Skeletal muscle satellite cell (primary cell): ENCODE measurements around the gene FHOD3.

Experiments used
- H3K27me3 ChIP-seq: 2 replicates; pipeline ENCODE4 v1.7.0; 2013; ENCODE audit warnings: low read length; ENCODE audit not compliant: control insufficient read depth, insufficient read depth
- H3K36me3 ChIP-seq: 2 replicates; pipeline ENCODE4 v1.7.0; 2013; ENCODE audit warnings: mild to moderate bottlenecking, control low read depth, low read length; ENCODE audit not compliant: insufficient read depth
- H3K4me1 ChIP-seq: 2 replicates; pipeline ENCODE4 v1.7.0; 2013; ENCODE audit warnings: low read length; ENCODE audit not compliant: control insufficient read depth, insufficient read depth
- H3K4me2 ChIP-seq: 2 replicates; pipeline ENCODE4 v1.7.0; 2013; ENCODE audit warnings: mild to moderate bottlenecking, low read length
- H3K4me3 ChIP-seq: 2 replicates; pipeline ENCODE4 v1.7.0; 2013; ENCODE audit warnings: low read length
- H3K9ac ChIP-seq: 2 replicates; pipeline ENCODE4 v1.7.0; 2013; ENCODE audit warnings: mild to moderate bottlenecking, low read depth, low read length, moderate library complexity
- H3K9me3 ChIP-seq: replicated peaks from 2 replicates; pipeline ENCODE4 v1.7.0; 2013; ENCODE audit warnings: mild to moderate bottlenecking, control low read depth, low read length

FHOD3 gene

GRCh38 chr18:36403896-36404820, 106.6 kb downstream of the FHOD3 start:
- Histone ChIP-seq H3K4me2 (no peak overlapping the region), H3K36me3 (no peaks in the 10 kb centered on the region), H3K9me3 (no peaks in the 10 kb centered on the region), H3K9ac (no peak overlapping the region), H3K27me3 (no peaks in the 10 kb centered on the region), H3K4me3 (no peak overlapping the region), H3K4me1 (no peaks in the 10 kb centered on the region)

GRCh38 chr18:36405611-36406010, 108.1 kb downstream of the FHOD3 start:
- H3K9ac ChIP-seq: no peak overlapping the region
- H3K4me1 ChIP-seq: no peaks in the 10 kb centered on the region
- no peaks in the 10 kb centered on the region for H3K9me3 ChIP-seq
- H3K4me2 ChIP-seq: no peak overlapping the region
- no peaks in the 10 kb centered on the region for H3K27me3 ChIP-seq
- H3K36me3 ChIP-seq: no peaks in the 10 kb centered on the region
- no peak overlapping the region for H3K4me3 ChIP-seq

DNA sequence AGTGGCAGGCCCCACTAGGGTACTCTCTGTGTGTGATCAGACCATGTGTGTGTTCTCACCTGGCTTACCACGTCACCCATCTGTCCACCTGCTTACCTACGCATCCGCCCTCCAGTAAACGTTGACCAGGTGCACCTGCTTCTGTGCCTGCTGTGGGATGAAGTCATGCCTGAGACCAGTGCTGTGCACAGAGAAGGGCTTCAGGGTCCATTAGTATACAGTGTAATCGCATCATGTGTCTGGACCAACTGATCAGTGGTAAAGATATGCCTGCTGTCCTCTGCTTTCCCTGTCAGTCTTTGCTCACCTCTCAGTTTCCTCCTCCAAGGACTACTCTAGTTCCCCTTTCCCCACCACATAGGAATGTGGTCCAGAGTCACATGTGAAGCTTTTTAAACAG, 109.3 kb downstream of the FHOD3 start:
- H3K27me3 ChIP-seq: no peaks in the 10 kb centered on the region
- no peaks in the 10 kb centered on the region for H3K9me3 ChIP-seq
- no peak overlapping the region for H3K9ac ChIP-seq
- H3K4me1 ChIP-seq: no peaks in the 10 kb centered on the region
- H3K36me3 ChIP-seq: no peaks in the 10 kb centered on the region
- no peak overlapping the region for H3K4me3 ChIP-seq
- no peak overlapping the region for H3K4me2 ChIP-seq

- H3K4me1 ChIP-seq: no peaks in the 10 kb centered on the region
- H3K9me3 ChIP-seq: no peaks in the 10 kb centered on the region
- H3K4me2 ChIP-seq: no peak overlapping the region
- no peaks in the 10 kb centered on the region for H3K36me3 ChIP-seq
- no peak overlapping the region for H3K9ac ChIP-seq
- H3K27me3 ChIP-seq: no peaks in the 10 kb centered on the region
- no peak overlapping the region for H3K4me3 ChIP-seq
These were observed 111.1 kb downstream of the FHOD3 start for GRCh38 chr18:36408606-36409005.

DNA sequence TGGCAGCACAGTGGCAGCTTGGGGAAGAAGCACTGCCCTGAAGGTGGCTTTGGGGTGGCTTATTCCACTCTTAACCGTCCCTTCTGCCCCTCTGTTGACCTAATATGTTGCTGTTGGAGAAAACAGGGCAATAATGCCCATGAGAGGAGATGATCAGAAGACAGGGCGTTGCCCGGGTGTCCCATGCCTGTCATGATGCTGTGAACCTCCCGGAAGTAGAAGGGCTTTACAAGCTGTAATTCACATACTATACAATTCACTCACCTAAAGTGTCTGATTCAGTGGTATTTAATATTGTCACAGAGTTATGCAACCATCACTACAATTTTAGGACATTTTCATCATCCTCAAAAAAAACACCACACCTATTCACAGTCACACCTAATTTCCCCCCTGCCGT, 112.3 kb downstream of the FHOD3 start:
- Histone ChIP-seq H3K4me2 (no peak overlapping the region), H3K9ac (no peak overlapping the region), H3K27me3 (no peaks in the 10 kb centered on the region), H3K9me3 (no peaks in the 10 kb centered on the region), H3K4me3 (no peak overlapping the region), H3K36me3 (no peaks in the 10 kb centered on the region), H3K4me1 (no peaks in the 10 kb centered on the region)

- Histone ChIP-seq H3K27me3 (no peaks in the 10 kb centered on the region), H3K4me3 (no peak overlapping the region), H3K4me1 (no peaks in the 10 kb centered on the region), H3K36me3 (no peaks in the 10 kb centered on the region), H3K9ac (no peak overlapping the region), H3K4me2 (no peak overlapping the region), H3K9me3 (no peaks in the 10 kb centered on the region)
These were observed 112.8 kb downstream of the FHOD3 start for GRCh38 chr18:36410346-36410745.

DNA sequence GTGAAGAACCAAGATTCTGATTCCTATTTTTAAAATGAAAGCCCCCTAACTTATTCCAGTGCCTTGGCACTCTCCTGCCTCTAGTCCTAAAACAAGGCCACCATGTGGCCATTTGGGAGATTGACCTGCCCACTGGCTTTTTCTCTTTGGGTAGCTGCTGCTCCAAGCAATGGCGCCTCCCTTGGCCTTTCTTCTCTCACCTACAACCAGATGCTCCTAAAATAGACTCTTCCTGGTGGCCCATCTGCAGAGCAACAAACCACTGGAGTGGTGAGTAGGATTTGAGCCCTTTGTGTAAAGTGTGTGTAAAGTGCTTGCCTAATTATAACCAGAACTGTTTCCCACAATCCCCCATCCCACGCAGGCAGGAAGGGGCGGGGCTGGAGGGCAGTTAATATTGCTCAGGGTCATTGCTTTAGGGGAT, 114.2 kb downstream of the FHOD3 start:
- H3K4me2 ChIP-seq: no peak overlapping the region
- H3K27me3 ChIP-seq: no peaks in the 10 kb centered on the region
- H3K4me3 ChIP-seq: no peak overlapping the region
- H3K36me3 ChIP-seq: no peaks in the 10 kb centered on the region
- H3K9ac ChIP-seq: no peak overlapping the region
- H3K9me3 ChIP-seq: no peaks in the 10 kb centered on the region
- H3K4me1 ChIP-seq: no peaks in the 10 kb centered on the region

DNA sequence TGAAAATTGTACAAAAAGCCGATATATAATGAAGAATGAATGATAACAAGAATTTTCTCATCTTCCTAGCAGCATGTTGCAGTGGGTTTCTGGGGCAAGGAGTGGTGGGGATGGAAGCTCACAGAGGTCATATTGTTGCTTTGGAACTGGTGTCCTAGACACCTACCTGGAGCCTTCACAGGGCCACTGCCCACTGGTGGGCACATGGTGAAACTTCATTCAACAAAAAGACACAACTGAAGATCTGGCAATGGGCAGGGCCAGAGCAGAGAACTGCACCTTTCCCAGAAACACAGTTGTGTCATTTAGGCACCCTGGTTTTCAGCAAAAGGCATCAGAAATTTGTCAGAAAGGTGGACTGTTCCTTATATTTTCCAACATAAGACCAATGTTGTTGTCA, 115.3 kb downstream of the FHOD3 start:
- H3K9ac ChIP-seq: no peak overlapping the region
- H3K4me1 ChIP-seq: no peaks in the 10 kb centered on the region
- H3K4me2 ChIP-seq: no peak overlapping the region
- no peaks in the 10 kb centered on the region for H3K36me3 ChIP-seq
- no peak overlapping the region for H3K4me3 ChIP-seq
- H3K27me3 ChIP-seq: no peaks in the 10 kb centered on the region
- H3K9me3 ChIP-seq: no peaks in the 10 kb centered on the region

DNA sequence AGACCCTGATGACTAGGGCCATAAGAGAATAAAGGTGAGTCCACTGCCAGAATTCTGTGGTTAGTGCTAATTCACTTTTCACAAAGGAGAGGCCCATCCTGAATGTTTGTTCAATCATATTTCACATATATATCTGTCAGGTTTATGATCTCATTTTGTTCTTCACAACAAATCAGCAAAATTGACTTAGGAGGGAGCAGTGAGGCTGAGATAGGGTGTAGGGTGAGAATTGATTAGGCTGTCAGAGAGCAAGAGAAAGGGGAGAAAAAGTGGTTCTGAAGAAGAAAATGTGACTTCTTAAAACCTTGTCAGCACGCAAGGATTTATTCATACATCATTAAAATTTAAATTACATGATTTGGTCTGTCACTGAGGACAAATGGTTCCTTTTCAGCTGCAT, 117.7 kb downstream of the FHOD3 start:
- H3K27me3 ChIP-seq: no peaks in the 10 kb centered on the region
- no peaks in the 10 kb centered on the region for H3K9me3 ChIP-seq
- peaks cover 11% of the 10 kb centered on the region for H3K4me1 ChIP-seq
- H3K9ac ChIP-seq: no peak overlapping the region
- H3K36me3 ChIP-seq: no peaks in the 10 kb centered on the region
- H3K4me3 ChIP-seq: no peak overlapping the region
- no peak overlapping the region for H3K4me2 ChIP-seq

DNA sequence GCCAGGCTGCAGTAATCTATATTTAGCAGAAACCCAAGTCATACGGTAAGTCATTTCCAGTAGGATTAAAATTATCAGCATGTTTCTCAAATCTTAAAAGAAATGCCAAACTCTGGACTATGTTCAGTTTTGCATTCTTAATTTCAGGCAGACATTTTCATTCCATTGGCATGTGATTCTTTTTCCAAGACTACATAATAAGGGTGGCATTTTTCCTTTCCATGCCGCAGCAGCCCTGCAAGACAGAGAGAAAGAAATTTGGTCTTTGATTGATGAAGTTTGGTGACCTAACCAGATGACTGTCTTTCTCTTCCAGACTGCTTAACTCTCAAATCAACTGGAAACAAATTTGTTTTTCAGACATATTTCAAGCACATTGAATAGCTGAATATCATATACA, 118.1 kb downstream of the FHOD3 start:
- Histone ChIP-seq H3K4me3 (no peak overlapping the region), H3K4me1 (peaks cover 16% of the 10 kb centered on the region), H3K9ac (no peak overlapping the region), H3K36me3 (no peaks in the 10 kb centered on the region), H3K4me2 (no peak overlapping the region), H3K9me3 (no peaks in the 10 kb centered on the region), H3K27me3 (no peaks in the 10 kb centered on the region)

DNA sequence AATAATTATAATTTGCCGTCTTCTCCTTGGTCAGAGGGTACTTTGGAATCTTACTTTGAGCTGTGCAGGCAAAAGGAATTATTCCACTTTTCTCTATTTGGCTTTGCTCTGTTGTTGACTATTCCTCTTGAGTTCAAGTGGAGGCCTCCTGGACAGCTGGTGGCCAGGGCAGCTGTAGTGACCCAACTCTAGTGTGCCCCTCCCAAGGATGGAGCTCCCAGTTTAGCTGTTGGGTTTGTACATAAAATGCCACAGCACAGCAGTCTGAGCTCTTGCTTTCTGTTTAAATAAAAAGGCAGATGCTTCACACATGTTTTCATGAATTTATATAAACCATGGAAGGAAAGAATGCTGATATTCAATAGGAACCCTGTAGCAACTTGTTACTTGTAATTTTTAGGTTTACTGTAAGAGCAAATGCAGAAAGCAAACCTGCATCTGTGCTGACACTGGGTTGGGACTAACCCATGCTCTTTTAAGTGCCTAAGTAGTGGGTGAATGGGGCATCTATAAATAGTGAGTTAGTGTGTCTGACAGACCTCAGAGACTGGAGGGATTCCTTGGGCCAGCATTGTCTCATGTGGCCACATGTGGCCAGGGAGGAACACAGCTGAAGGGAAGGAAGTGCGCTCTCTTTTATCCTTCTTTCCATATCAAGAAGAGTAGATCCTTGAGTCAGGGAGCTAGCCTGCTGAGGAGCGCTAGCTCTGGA, 121.8 kb downstream of the FHOD3 start:
- no peak overlapping the region for H3K4me3 ChIP-seq
- H3K9ac ChIP-seq: no peak overlapping the region
- H3K27me3 ChIP-seq: no peaks in the 10 kb centered on the region
- H3K9me3 ChIP-seq: no peaks in the 10 kb centered on the region
- peaks cover 22% of the 10 kb centered on the region for H3K4me1 ChIP-seq
- H3K36me3 ChIP-seq: no peaks in the 10 kb centered on the region
- H3K4me2 ChIP-seq: no peak overlapping the region
